HL-60 (cell line): ENCODE measurements around the gene ATE1.
"Not testable (repeated sequence)": the region's sequence is repeated elsewhere in the genome, so short reads cannot be mapped to it uniquely, and the experiment has no call there.

Experiments
- DNase-seq, 2 experiments: peaks; one replicate each; pipeline ENCODE4 v3.0.0-alpha.2; 2010 to 2020; ENCODE audit warnings: low read depth in 1 of 2, low spot score in 1 of 2
- H3K27ac ChIP-seq: fragments of 250-450 bp; sonication (Bioruptor Pico); replicated peaks from 2 replicates; pipeline ENCODE4 v1.5.1; 2020; ENCODE audit warnings: mild to moderate bottlenecking, moderate library complexity
- H3K27me3 ChIP-seq: fragments of 250-450 bp; sonication (Bioruptor Pico); 2 replicates; pipeline ENCODE4 v1.5.1; 2021; ENCODE audit warnings: mild to moderate bottlenecking, moderate library complexity; ENCODE audit not compliant: insufficient read depth, poor library complexity, severe bottlenecking
- H3K4me3 ChIP-seq: replicated peaks from 2 replicates; pipeline ENCODE4 v1.5.1; 2011; ENCODE audit warnings: mild to moderate bottlenecking, control low read depth, low read length; ENCODE audit not compliant: insufficient read depth
- CTCF ChIP-seq: IDR thresholded peaks from one replicate; pipeline ENCODE4 v1.5.1; 2011; ENCODE audit warnings: low read length, control low read depth, inconsistent platforms; ENCODE audit not compliant: insufficient read depth
- GABPA ChIP-seq: IDR thresholded peaks from 2 replicates; pipeline ENCODE4 v1.6.1; 2012; ENCODE audit warnings: low read depth
- POLR2AphosphoS5 ChIP-seq: IDR thresholded peaks from 2 replicates; pipeline ENCODE4 v1.6.1; 2012; ENCODE audit warnings: low read depth
- SPI1 ChIP-seq: IDR thresholded peaks from 2 replicates; pipeline ENCODE4 v1.6.1; 2012; ENCODE audit warnings: low read depth, mild to moderate bottlenecking, borderline replicate concordance
- TF ChIP-seq, protein P1 (sequence below): IDR thresholded peaks from 2 replicates; pipeline ENCODE4 v1.6.1; 2012; ENCODE audit warnings: low read depth; ENCODE audit not compliant: insufficient replicate concordance

ATE1 gene

GRCh38 chr10:121919666-121920065 lies 8.2 kb downstream of the ATE1 start:
- Histone ChIP-seq H3K4me3 (no peak overlapping the region), H3K27me3 (no peaks in the 10 kb centered on the region), H3K27ac (no peak overlapping the region)
- TF ChIP-seq SPI1 (no peak), CTCF (no peak), GABPA (no peak), POLR2AphosphoS5 (no peak)
- TF ChIP-seq, protein P1, sequence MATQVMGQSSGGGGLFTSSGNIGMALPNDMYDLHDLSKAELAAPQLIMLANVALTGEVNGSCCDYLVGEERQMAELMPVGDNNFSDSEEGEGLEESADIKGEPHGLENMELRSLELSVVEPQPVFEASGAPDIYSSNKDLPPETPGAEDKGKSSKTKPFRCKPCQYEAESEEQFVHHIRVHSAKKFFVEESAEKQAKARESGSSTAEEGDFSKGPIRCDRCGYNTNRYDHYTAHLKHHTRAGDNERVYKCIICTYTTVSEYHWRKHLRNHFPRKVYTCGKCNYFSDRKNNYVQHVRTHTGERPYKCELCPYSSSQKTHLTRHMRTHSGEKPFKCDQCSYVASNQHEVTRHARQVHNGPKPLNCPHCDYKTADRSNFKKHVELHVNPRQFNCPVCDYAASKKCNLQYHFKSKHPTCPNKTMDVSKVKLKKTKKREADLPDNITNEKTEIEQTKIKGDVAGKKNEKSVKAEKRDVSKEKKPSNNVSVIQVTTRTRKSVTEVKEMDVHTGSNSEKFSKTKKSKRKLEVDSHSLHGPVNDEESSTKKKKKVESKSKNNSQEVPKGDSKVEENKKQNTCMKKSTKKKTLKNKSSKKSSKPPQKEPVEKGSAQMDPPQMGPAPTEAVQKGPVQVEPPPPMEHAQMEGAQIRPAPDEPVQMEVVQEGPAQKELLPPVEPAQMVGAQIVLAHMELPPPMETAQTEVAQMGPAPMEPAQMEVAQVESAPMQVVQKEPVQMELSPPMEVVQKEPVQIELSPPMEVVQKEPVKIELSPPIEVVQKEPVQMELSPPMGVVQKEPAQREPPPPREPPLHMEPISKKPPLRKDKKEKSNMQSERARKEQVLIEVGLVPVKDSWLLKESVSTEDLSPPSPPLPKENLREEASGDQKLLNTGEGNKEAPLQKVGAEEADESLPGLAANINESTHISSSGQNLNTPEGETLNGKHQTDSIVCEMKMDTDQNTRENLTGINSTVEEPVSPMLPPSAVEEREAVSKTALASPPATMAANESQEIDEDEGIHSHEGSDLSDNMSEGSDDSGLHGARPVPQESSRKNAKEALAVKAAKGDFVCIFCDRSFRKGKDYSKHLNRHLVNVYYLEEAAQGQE = no peak
- no peak for DNase-seq

DNA sequence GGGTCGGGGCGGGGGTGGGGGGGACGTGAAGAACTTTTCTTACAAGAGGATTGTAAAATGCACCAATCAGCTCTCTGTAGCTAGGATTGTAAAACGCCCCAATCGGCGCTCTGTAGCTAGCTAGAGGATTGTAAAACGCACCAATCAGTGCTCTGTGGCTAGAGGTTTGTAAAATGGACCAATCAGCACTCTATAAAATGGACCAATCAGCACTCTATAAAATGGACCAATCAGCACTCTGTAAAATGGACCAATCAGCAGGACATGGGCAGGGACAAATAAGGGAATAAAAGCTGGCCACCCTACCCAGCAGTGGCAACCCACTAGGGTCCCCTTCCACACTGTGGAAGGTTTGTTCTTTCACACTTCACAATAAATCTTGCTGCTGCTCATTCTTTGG lies 9.0 kb downstream of the ATE1 start:
- H3K27ac ChIP-seq, H3K27me3 ChIP-seq, H3K4me3 ChIP-seq, DNase-seq: not testable (repeated sequence)

DNA sequence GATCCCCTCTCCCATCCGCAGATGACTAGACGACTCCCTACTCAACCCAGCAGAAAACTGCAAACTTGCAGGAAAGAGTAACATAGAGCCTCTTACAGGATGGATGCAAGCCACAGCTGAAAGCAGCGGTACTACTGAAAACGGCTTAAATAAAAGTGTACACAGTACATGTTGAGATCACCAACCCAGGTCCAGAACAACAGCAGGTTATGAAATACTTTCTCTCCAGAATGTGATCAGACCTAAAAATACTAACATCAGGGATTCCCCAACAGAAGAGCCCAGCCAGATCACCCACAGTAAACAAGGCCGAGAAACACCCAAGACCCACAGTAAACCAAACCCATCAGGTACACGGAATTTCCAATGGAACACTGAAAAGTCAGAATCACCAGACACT lies 13.2 kb downstream of the ATE1 start:
- no peak for TF ChIP-seq SPI1
- TF ChIP-seq POLR2AphosphoS5 = no peak
- no peak for TF ChIP-seq GABPA
- TF ChIP-seq CTCF = no peak
- TF ChIP-seq, protein P1 = no peak
- Histone ChIP-seq H3K27ac (no peak overlapping the region), H3K27me3 (no peaks in the 10 kb centered on the region), H3K4me3 (no peak overlapping the region)
- DNase-seq = no peak

- Histone ChIP-seq H3K27ac (no peak overlapping the region), H3K27me3 (no peaks in the 10 kb centered on the region), H3K4me3 (no peak overlapping the region)
- no peak for DNase-seq
- TF ChIP-seq, protein P1 = no peak
- TF ChIP-seq POLR2AphosphoS5 (no peak), GABPA (no peak), SPI1 (no peak), CTCF (no peak)
Measured at GRCh38 chr10:121911421-121911697, 16.5 kb downstream of the ATE1 start.
